ENCODE results near the gene TCL1A.
"Not testable (repeated sequence)": the region's sequence is repeated elsewhere in the genome, so short reads cannot be mapped to it uniquely, and the experiment has no call there.

The TCL1A gene

DNA sequence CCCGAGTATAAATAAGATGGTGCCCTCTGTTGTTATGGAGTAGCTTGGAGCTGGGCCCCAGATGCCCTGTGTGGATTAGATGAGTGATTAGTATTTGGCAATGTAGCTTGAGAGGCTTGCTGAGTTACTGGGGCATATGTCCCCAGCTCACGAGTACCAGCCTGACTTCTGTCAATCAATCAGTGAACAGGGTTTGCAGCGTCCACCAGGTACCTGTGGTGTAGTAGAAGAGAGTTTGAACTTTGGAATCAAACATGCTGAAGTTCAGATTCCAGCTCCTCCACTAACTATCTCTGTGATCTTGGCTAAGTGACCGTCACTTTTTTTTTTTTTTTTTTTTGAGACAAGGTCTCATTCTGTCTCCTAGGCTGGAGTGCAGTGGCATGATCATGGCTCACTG is 39.3 kb downstream of the TCL1A start:
- no peak for DNase-seq

- DNase-seq, result no peak
Observed at GRCh38 chr14:95668235-95668772, 45.6 kb downstream of the TCL1A start.

- DNase-seq, result no peak
Observed at GRCh38 chr14:95667249-95667693, 46.7 kb downstream of the TCL1A start.

DNA sequence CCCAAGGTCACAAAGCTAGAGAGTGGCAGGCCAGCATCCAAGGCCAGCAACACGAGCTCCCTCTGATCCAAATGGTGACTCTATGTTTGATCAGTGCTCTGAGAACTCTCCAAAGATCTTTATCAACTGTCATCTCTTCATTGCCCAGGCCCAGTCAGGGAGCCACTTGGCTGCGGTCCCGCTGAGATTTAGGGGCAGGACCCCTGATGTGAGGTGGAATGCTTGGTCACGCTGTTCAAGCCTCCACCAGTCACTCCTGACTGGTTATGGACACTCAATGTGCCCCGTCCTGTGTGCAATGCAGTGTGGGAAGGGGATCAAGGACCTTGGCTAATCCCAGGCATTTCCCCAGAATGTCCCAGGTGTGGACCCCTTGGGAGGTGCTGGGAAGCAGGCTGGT is 47.5 kb downstream of the TCL1A start:
- no peak for DNase-seq

DNA sequence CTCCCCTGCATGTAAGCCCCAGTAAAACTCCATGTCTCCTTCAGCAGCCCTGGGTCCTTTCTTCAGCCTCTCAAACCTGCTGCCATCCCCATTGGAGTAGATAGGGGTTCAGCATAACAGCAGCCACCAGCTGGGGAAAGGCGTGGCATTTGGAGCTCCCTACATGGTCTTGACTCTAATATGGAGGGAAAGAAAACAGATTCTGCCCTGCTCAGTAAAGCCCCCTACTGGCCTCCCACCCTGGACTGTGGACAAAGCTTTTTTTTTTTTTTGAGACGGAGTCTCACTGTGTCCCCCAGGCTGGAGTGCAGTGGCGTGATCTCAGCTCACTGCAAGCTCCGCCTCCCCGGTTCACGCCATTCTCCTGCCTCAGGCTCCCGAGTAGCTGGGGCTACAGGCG is 48.4 kb downstream of the TCL1A start:
- not testable (repeated sequence) for DNase-seq

GRCh38 chr14:95664546-95664945 is 49.4 kb downstream of the TCL1A start:
- no peak for DNase-seq

- DNase-seq, result no peak
Observed at GRCh38 chr14:95664066-95664465, 49.9 kb downstream of the TCL1A start.

DNA sequence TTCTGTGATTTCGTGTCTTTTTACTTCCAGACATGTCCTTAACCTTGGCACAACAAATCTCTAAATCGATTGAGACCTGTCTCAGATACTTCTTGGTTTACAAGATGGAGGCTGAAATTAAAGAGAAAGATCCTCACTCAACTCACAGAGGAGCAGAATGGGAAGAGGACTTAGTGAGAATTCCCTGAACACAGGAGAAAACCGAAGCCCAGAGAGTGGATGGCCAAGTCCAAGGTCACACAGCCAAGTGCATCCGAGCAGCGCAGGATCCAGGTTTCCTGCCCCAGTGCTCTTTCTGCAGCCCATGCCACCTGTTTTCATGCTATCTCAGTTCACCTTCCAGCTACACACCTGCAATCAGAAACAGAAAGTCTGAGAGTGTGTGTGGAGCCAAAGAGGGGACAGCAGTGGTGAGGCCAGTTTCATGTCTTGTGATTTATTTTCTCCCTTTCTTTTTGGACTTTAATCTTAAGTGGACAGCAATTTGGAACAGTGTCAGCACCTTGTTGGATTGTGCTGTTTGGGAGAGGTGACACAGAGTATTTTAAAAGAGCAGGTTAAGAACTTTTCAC is 50.6 kb downstream of the TCL1A start:
- no peak for DNase-seq

DNA sequence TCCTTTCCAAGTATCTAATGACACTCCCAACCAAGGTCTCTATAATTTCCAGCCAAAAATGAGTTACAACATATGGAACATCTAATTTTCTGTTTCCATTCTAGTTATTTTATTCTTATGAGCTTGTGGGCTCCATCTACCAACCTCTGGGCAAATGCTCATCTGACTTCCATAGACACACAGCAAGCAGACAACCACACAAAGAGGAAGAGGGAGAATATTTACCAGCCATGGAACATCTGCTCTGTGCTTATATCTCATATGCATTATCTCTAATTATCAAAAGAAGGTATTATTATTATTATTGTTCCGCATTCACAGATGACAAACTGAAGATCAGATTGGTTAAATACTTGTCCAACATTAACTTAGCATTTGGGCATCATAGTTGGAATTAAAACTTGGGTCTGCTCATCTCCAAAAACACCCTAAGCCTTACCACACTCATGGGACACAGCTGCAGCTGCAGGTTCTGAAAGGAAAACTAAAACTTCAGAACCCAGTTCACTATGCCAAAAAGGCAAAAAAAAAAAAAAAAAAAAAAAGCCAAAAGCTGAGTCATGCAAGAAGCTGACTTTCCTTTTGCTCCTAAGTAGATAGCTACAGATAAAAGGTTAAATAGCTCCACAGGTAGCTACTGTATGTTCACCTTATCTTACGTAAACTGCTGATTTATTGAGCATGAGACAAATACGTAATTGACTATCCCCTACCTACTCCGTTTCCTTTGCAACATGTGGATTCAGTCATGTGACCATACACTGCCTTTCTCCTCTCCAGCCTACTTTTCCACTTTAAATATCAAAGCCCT is 51.3 kb downstream of the TCL1A start:
- no peak for DNase-seq

DNA sequence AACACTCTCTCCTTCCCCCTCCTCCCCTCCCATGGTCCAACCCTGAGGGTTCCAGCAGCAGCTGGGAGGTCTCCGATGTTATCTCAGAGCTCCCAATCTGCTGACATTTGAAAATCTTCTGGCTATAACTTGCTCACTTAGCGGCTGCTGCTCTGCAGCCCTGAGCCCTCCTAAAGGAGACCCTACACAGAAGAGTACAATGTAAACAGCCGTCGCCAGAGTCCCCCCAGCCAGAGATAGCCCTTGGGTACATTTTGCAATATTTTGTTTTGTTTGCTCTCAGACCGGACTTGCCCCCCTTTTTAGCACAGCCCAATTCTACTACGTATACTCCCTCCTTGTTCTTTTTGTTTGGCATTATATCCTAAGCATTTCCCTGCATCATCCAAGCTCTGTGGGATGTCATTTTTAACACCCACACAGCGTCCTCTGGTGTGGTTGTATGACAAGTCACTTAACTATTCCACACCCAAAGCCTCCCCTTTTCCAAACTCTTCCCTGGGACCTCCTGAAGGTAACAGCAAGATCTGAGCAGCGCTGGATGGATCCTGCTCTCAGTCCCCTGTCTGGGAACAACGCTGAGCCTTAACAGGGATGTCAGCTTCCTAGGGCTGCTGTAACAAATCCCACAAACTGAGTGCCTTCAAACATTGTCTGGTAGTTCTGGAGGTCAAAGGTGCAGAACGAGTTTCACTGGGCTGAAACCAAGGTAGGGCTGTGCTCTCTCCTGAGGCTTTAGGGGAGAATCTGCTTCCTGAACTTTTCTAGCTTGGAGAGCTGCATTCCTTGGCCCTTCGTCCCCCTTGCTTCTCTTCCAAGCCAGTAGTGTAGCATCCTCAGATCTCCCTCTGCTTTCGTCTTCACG is 53.0 kb downstream of the TCL1A start:
- no peak for DNase-seq

DNA sequence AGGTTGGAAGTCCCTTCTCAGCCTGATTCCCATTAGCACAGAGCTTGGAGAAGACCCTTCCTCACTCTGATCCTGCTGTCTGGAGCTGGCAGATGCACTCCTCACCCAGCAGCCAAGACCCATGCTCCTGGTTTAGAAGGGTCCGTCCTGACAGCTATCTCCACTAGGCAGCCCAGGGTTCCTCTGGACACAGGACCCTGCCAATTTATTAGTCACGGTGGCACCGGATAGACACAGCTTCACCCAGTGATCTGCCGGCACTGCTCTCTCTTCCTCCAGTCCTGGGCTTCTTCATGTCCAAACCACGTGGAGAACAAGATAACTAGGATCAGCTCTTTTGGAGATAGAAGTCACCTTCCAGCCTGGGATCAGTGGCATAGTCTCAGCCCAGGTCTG is 53.9 kb downstream of the TCL1A start:
- DNase-seq, result no peak

Measured in stimulated activated CD4-positive, alpha-beta T cell treated with anti-CD3 and anti-CD28 coated beads, Interleukin-12 subunit alpha, Interleukin-12 subunit beta, amount 100 ng/mL, for 4 hours (primary cell).